H1 (cell line): ENCODE measurements around the gene RHOU. TPM values are rescaled to one million over a fixed set of nuclear protein-coding genes. Genes with fewer than 3 reads are reported as not detected.

Experiments used
- CTCF ChIA-PET: fragments of 300-600 bp; sonication (Branson Sonifier 250); formaldehyde crosslinking; loops from one replicate; lab custom pipeline; 2021; ENCODE audit not compliant: partially characterized antibody; lab: Charles Lee
- POLR2A ChIA-PET: fragments of 300-600 bp; sonication (Branson Sonifier 250); formaldehyde crosslinking; loops from one replicate; lab custom pipeline; 2021; ENCODE audit warnings: inconsistent platforms; ENCODE audit not compliant: partially characterized antibody; lab: Charles Lee
- DNase-seq, 2 experiments: peaks; one replicate each; pipeline versions ENCODE4 v3.0.0 to v3.0.0-alpha.2; 2010 to 2022; ENCODE audit warnings: low spot score in 2 of 2, low read depth in 1 of 2, mixed read lengths in 1 of 2
- FAIRE-seq: peaks from 2 replicates; lab custom pipeline; 2011; peaks lifted over from hg19 to GRCh38; lab: Jason Lieb, UNC
- H2AFZ ChIP-seq: 2 replicates; pipeline ENCODE4 v1.8.1; 2012; ENCODE audit warnings: low read length, inconsistent platforms
- H2AK5ac ChIP-seq: 2 replicates; pipeline ENCODE4 v1.6.1; 2013; ENCODE audit warnings: low read depth, low read length
- H2BK120ac ChIP-seq: replicated peaks from 2 replicates; pipeline ENCODE3; 2013; ENCODE audit warnings: low read depth, low read length, inconsistent platforms
- H2BK12ac ChIP-seq: 2 replicates; pipeline ENCODE4 v1.6.1; 2013; ENCODE audit warnings: low read depth, low read length
- H2BK15ac ChIP-seq: 2 replicates; pipeline ENCODE4 v1.6.1; 2013; ENCODE audit warnings: low read length
- H2BK20ac ChIP-seq: 2 replicates; pipeline ENCODE4 v1.6.1; 2013; ENCODE audit warnings: low read length
- H2BK5ac ChIP-seq: 2 replicates; pipeline ENCODE4 v1.6.1; 2013; ENCODE audit warnings: low read depth, low read length
- H3K14ac ChIP-seq: 2 replicates; pipeline ENCODE4 v1.6.1; 2013; ENCODE audit warnings: inconsistent platforms; ENCODE audit not compliant: insufficient read length
- H3K18ac ChIP-seq: 2 replicates; pipeline ENCODE4 v1.6.1; 2013; ENCODE audit warnings: low read length; ENCODE audit errors: extremely low read depth
- H3K23ac ChIP-seq: 2 replicates; pipeline ENCODE4 v1.6.1; 2013; ENCODE audit warnings: inconsistent platforms; ENCODE audit not compliant: insufficient read length
- H3K23me2 ChIP-seq: 2 replicates; pipeline ENCODE4 v1.6.1; 2013; ENCODE audit warnings: low read depth, low read length
- H3K27ac ChIP-seq: 2 replicates; pipeline ENCODE4 v1.6.1; 2011; ENCODE audit warnings: low read depth, low read length, inconsistent platforms
- H3K27me3 ChIP-seq, 4 experiments: replicated peaks in 1 of 4; 1 replicate in 1 of 4; 2 replicates in 3 of 4; pipeline versions ENCODE4 v1.6.1 to v1.8.1; 2011 to 2013; ENCODE audit warnings: low read length in 3 of 4, mild to moderate bottlenecking in 3 of 4, inconsistent platforms in 2 of 4, mixed read lengths in 2 of 4, moderate library complexity in 1 of 4; ENCODE audit not compliant: control insufficient read depth in 3 of 4, insufficient read depth in 3 of 4; ENCODE audit errors: extremely low read depth in 1 of 4
- H3K36me3 ChIP-seq, 4 experiments: 2 replicates each; pipeline versions ENCODE4 v1.6.1 to v1.8.1; 2011 to 2013; ENCODE audit warnings: mild to moderate bottlenecking in 4 of 4, low read length in 3 of 4, moderate library complexity in 2 of 4, control low read depth in 1 of 4, inconsistent platforms in 1 of 4; ENCODE audit not compliant: insufficient read depth in 4 of 4, control insufficient read depth in 2 of 4
- H3K4ac ChIP-seq: replicated peaks from 2 replicates; pipeline ENCODE3; 2013; ENCODE audit warnings: low read length, low read depth, mixed read lengths, inconsistent platforms; ENCODE audit not compliant: insufficient read length
- H3K4me1 ChIP-seq, 4 experiments: replicated peaks in 1 of 4; 1 replicate in 1 of 4; 2 replicates in 3 of 4; pipeline versions ENCODE4 v1.6.1 to v1.8.1; 2011 to 2013; ENCODE audit warnings: low read length in 3 of 4, inconsistent platforms in 2 of 4, mixed read lengths in 1 of 4; ENCODE audit not compliant: insufficient read depth in 4 of 4, control insufficient read depth in 3 of 4
- H3K4me2 ChIP-seq, 2 experiments: 2 replicates each; pipeline versions ENCODE4 v1.6.1 to v1.8.1; 2011 to 2013; ENCODE audit warnings: low read depth in 2 of 2, low read length in 2 of 2, control low read depth in 1 of 2, inconsistent platforms in 1 of 2, mild to moderate bottlenecking in 1 of 2; ENCODE audit not compliant: insufficient read depth in 1 of 2
- H3K4me3 ChIP-seq, 4 experiments: fragments of 200-600, 300-600 bp in 1 of 4; sonication (generic), shearing (Covaris generic), sonication (Bioruptor Twin) in 1 of 4; 2 replicates each; pipeline versions ENCODE4 v1.5.1 to v1.8.1; 2011 to 2016; ENCODE audit warnings: low read length in 4 of 4, low read depth in 3 of 4, control low read depth in 2 of 4, inconsistent platforms in 2 of 4, mild to moderate bottlenecking in 2 of 4, mixed read lengths in 1 of 4, moderate library complexity in 1 of 4; ENCODE audit not compliant: insufficient read depth in 2 of 4; ENCODE audit errors: extremely low read depth in 1 of 4
- H3K56ac ChIP-seq: replicated peaks from 2 replicates; pipeline ENCODE3; 2013; ENCODE audit warnings: low read depth, mild to moderate bottlenecking, mixed read lengths, low read length, inconsistent platforms; ENCODE audit not compliant: insufficient read length
- H3K79me1 ChIP-seq: 2 replicates; pipeline ENCODE4 v1.6.1; 2013; ENCODE audit warnings: low read depth, low read length, control low read depth
- H3K79me2 ChIP-seq, 2 experiments: 2 replicates each; pipeline versions ENCODE4 v1.6.1 to v1.8.1; 2012 to 2013; ENCODE audit warnings: low read length in 2 of 2, mild to moderate bottlenecking in 2 of 2, inconsistent platforms in 1 of 2; ENCODE audit not compliant: insufficient read depth in 2 of 2, control insufficient read depth in 1 of 2
- H3K9ac ChIP-seq, 4 experiments: replicated peaks in 1 of 4; 1 replicate in 1 of 4; 2 replicates in 3 of 4; pipeline versions ENCODE4 v1.6.1 to v1.8.1; 2011 to 2013; ENCODE audit warnings: low read depth in 3 of 4, low read length in 3 of 4, control low read depth in 2 of 4, mild to moderate bottlenecking in 2 of 4, moderate library complexity in 2 of 4, inconsistent platforms in 1 of 4; ENCODE audit errors: extremely low read depth in 1 of 4
- H3K9me3 ChIP-seq, 2 experiments: 2 replicates each; pipeline versions ENCODE4 v1.6.1 to v1.8.1; 2012 to 2013; ENCODE audit warnings: mild to moderate bottlenecking in 2 of 2, moderate library complexity in 2 of 2, control low read depth in 1 of 2, inconsistent platforms in 1 of 2, low read depth in 1 of 2, low read length in 1 of 2, mixed read lengths in 1 of 2; ENCODE audit not compliant: insufficient read depth in 2 of 2
- H4K20me1 ChIP-seq, 2 experiments: replicated peaks in 1 of 2; 2 replicates each; pipeline versions ENCODE3 to v1.8.1; 2011 to 2013; ENCODE audit warnings: inconsistent platforms in 2 of 2, low read length in 2 of 2, mild to moderate bottlenecking in 1 of 2; ENCODE audit not compliant: insufficient read depth in 2 of 2, control insufficient read depth in 1 of 2
- H4K5ac ChIP-seq: 2 replicates; pipeline ENCODE4 v1.6.1; 2013; ENCODE audit warnings: low read length, low read depth, mixed read lengths, inconsistent platforms; ENCODE audit not compliant: insufficient read length
- H4K8ac ChIP-seq: 2 replicates; pipeline ENCODE4 v1.8.0; 2013; ENCODE audit warnings: mild to moderate bottlenecking, moderate library complexity, low read length, inconsistent platforms; ENCODE audit not compliant: insufficient read depth; ENCODE audit errors: extremely low read depth
- H4K91ac ChIP-seq: replicated peaks from 2 replicates; pipeline ENCODE3; 2013; ENCODE audit warnings: low read length, mixed read lengths, inconsistent platforms; ENCODE audit not compliant: insufficient read length
- ASH2L ChIP-seq: fragments of 200-600, 300-600 bp; sonication (generic); IDR thresholded peaks from one replicate; pipeline ENCODE4 v1.7.1; 2017; ENCODE audit warnings: low read length
- WGBS, 2 experiments: shearing (Covaris generic) in 1 of 2; methylation state at CpG; one replicate each; pipeline versions ENCODE4 v1.1.6 to v1.1.7; 2013 to 2015; ENCODE audit warnings: low lambda C conversion rate in 2 of 2, mixed read lengths in 2 of 2, inconsistent platforms in 1 of 2, low coverage in 1 of 2, missing lambda C conversion rate in 1 of 2; ENCODE audit not compliant: insufficient replicate concordance in 2 of 2, insufficient coverage in 1 of 2, insufficient read length in 1 of 2; ENCODE audit errors: extremely low coverage in 1 of 2, missing lambda C conversion rate in 1 of 2; 5-methylcytosine and 5-hydroxymethylcytosine counted together
- polyA plus RNA-seq, 7 experiments: library from polyadenylated mRNA; depleted of rRNA in 3 of 7; stranded (reverse) in 5 of 7; unstranded in 2 of 7; fragments of >200 nt in 5 of 7; fragments of 200-250 nt in 2 of 7; gene quantifications; 1 replicate in 5 of 7; 2 replicates in 1 of 7; 4 replicates in 1 of 7; pipeline versions ENCODE4 v1.2.1 to v1.2.3, GENCODE V29; 2011 to 2013; ENCODE audit warnings: missing spikeins in 2 of 7, mixed read lengths in 2 of 7
- total RNA-seq: library from RNA; stranded (reverse); fragmentation: NEBNext Ultra II Directional; extraction: Animal tissue kit (Norgen Biotek cat#: 25700); gene quantifications from 2 replicates; pipeline ENCODE4 v1.2.1, GENCODE V29; 2021

RHOU gene
- total and polyA plus RNA-seq, 2 of the 8 experiments (the other 6 are each of a cell fraction or from before 2014, with no cell fraction given) = 3.0 to 3.4 TPM

GRCh38 chr1:228751360-228752098 is 16.2 kb downstream of the RHOU start:
- DNase-seq = no peak
- ChIA-PET CTCF (no interaction called here), POLR2A (no interaction called here)
- H3K9ac ChIP-seq = no peak overlapping the region
- no peaks in the 10 kb centered on the region for H3K9me3 ChIP-seq
- H3K27ac ChIP-seq = no peak overlapping the region
- H3K4ac ChIP-seq = no peak overlapping the region
- H3K4me3 ChIP-seq = no peak overlapping the region
- 91% methylated on average over 3 of the region's 3 CpGs; no CpG with 5 or more reads in 1 of the 2 experiments for WGBS, 2 experiments
- H2BK5ac ChIP-seq = no peak overlapping the region
- H3K27me3 ChIP-seq = no peaks in the 10 kb centered on the region
- no peak overlapping the region for H2BK15ac ChIP-seq
- FAIRE-seq = no peak
- H2BK20ac ChIP-seq = no peak overlapping the region
- H3K23ac ChIP-seq = no peak overlapping the region
- no peak overlapping the region for H3K56ac ChIP-seq
- no peak overlapping the region for H2BK120ac ChIP-seq
- no peak overlapping the region for H3K18ac ChIP-seq
- no peak overlapping the region for H4K91ac ChIP-seq
- H3K23me2 ChIP-seq = no peaks in the 10 kb centered on the region
- peaks cover 0 to 6% (median 0%) of the 10 kb centered on the region in 4 experiments; a peak in 2 of 7 replicates for H3K4me1 ChIP-seq
- no peaks in the 10 kb centered on the region for H3K36me3 ChIP-seq
- H3K4me2 ChIP-seq = no peak overlapping the region
- H3K14ac ChIP-seq = no peak overlapping the region
- H4K20me1 ChIP-seq = no peaks in the 10 kb centered on the region
- no peak overlapping the region for H2AFZ ChIP-seq
- H3K79me1 ChIP-seq = no peaks in the 10 kb centered on the region
- H4K5ac ChIP-seq = no peak overlapping the region
- no peaks in the 10 kb centered on the region for H3K79me2 ChIP-seq
- H2AK5ac ChIP-seq = no peak overlapping the region
- no peak overlapping the region for H4K8ac ChIP-seq
- no peak overlapping the region for H2BK12ac ChIP-seq
- no peak for TF ChIP-seq ASH2L
